Measurements from ENCODE around the gene TMEM167B. TPM values are rescaled to one million over a fixed set of nuclear protein-coding genes. Genes with fewer than 3 reads are reported as not detected.

TMEM167B gene
- total RNA-seq, 2 experiments from 2014 or later: 31.9 to 32.6 TPM

DNA sequence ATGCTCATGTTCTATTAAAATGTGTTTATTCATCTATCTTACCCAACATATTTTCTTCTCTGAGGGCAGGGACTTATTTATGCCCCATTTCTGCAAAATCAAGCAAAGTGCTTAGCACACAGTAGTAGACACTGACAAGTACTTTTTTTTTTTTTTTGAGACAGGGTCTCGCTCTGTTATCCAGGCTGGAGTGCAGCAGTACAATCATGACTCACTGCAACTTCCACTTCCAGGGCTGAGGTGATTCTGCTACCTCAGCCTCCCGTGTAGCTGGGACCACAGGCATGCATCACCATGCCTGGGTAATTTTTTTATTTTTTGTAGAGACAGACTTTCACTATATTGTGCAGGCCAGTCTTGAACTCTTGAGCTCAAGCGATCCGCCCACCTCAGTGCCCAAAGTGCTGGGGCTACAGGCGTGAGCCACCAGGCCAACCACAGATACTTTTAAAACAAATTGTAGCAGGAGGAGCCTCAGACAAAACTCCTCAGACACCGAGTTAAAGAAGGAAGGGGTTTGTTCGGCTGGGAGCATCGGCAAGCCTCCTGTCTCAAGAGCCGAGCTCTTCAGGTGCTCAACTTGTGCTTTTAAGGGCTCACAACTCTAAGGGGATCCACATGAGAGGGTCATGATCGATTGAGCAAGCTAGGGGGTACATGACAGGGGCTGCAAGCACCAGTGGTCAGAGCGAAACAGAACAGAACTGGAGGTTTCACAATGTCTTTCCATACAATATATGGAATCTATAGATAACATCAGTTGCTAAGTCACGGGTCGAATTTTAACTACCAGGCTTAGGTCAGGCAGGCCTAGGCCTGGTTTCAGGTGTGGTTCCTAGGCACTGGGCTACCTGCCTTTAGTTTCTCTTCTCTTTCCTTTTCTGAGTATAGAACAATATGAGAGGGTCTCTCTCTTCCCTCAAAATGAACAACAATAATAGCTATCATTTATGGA, 5.7 kb upstream of the TMEM167B start:
- no peak for DNase-seq
- no peaks in the 10 kb centered on the region for H3K36me3 Mint-ChIP-seq
- ChIA-PET CTCF (interaction anchor here (0.6 to 1.0 kb wide), 2 partner anchors 9 to 84 kb away, joined by 3 read pairs; partner anchors contain the start of gene TAF13), POLR2A (interaction anchor here (1.2 kb wide), 1 partner anchor 9 kb away, joined by 3 read pairs; the partner anchor contains the start of gene TAF13)
- H3K4me3 Mint-ChIP-seq: no peak overlapping the region
- H3K4me1 Mint-ChIP-seq (ENCODE audit: low read depth): no peaks in the 10 kb centered on the region
- H3K9me3 Mint-ChIP-seq: no peaks in the 10 kb centered on the region
- intact Hi-C loops (cut with micrococcal nuclease): no loop called here
- H3K27me3 Mint-ChIP-seq: no peaks in the 10 kb centered on the region
- H3K27ac Mint-ChIP-seq: no peak overlapping the region

DNA sequence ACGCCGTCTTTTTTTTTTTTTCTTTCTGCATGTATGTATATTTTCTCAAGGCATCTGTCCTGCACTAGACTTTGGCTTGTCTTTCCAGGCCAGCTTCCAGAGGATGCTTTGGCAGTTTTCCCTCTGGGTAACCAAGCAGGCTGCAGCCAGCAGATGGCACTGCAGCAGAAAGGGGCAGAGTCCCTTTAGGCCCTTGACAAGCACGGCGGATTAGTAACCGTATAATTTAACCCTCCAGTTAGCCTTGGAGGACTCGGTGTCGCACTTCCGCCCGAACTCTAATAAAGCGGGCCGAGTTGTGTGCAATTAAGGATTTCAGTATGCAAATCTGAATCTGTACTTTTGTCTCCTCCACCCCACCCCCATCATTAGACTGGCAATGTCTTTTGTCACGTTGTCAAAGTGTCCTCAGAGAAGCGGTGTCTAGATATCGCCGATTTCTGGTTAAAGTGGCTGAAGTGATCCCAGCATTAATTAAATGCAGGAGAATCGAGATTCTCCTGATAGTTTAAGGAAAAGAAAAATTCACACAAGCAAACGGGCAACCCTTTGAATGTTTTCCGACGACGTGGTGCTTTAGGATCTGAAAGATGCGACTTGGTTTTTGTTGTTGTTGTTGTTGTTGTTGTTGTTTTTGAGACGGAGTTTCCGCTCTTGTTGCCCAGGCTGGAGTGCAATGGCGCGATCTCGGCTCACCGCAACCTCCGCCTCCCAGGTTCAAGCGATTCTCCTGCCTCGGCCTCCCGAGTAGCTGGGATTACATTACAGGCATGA, 1.1 kb upstream of the TMEM167B start:
- CTCF ChIA-PET: interaction anchor here (0.6 to 3.0 kb wide), 3 partner anchors 11 to 25 kb away, joined by 3 to 46 read pairs (median 10); partner anchors contain the start of gene TAF13
- H3K4me1 Mint-ChIP-seq (ENCODE audit: low read depth): peaks cover 22% of the 10 kb centered on the region
- H3K4me3 Mint-ChIP-seq: peak overlapping the region; percentile 88
- peak overlapping the region; percentile 92 for H3K27ac Mint-ChIP-seq
- POLR2A ChIA-PET: interaction anchor here (1.5 to 2.8 kb wide), 3 partner anchors 11 to 48 kb away, joined by 6 to 55 read pairs (median 7); partner anchors contain the start of genes TAF13 and WDR47
- peak; percentile 49 for DNase-seq
- H3K9me3 Mint-ChIP-seq: no peaks in the 10 kb centered on the region
- peaks cover 12% of the 10 kb centered on the region for H3K36me3 Mint-ChIP-seq
- intact Hi-C loops (cut with micrococcal nuclease): loop anchor here (1.0 to 2.0 kb wide), 3 partner anchors 13 to 127 kb away; partner anchors contain the start of genes CLCC1, TAF13 and WDR47
- H3K27me3 Mint-ChIP-seq: no peaks in the 10 kb centered on the region

DNA sequence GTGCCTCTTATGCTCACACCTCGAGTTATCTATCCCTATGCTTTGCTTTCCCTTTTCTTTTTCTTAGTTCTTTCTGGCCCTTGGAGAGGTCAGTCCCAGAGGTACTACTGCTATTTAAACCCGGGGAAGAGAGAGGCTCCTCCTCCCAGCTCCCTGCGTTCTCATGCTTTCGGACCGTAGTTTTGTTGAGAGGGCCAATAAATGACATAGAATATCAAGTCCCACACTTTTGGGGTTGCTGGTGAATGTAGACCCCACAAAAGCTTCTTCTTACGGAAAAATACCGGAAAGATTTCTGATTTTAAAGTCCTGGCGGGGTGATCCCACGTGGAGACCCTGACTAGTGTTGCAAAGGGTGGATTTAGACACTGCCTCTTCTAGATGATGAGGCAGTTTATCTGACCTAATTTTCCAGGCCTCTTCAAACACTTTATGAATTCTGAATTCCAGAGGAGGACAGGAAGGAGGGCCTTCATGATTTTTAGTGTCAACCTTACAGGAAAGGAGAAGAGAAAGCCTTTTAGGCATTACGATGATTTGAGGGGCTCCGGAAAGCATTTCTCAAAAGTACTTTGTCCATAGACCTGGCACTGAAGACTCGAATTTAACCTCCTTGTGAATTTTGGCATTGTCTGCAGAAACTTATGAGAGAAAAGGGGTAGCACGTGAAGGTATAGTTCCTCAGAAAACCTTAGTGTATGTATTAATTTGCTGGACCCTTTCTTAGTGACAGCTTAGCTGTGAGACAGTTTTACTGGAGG, 694 bp downstream of the TMEM167B start:
- intact Hi-C loops (cut with micrococcal nuclease): loop anchor here (1.0 to 2.0 kb wide), 4 partner anchors 9 to 128 kb away; partner anchors contain the start of genes CLCC1 and WDR47
- ChIA-PET CTCF (interaction anchor here (0.8 to 3.0 kb wide), 7 partner anchors 9 to 173 kb away, joined by 3 to 46 read pairs (median 6); partner anchors contain the start of gene TAF13), POLR2A (interaction anchor here (0.7 to 2.8 kb wide), 10 partner anchors 9 to 399 kb away, joined by 3 to 55 read pairs (median 4); partner anchors contain the start of genes ELAPOR1, PRPF38B, SARS1 and TAF13)
- Mint-ChIP-seq H3K4me1 (ENCODE audit: low read depth) (peaks cover 32% of the 10 kb centered on the region), H3K36me3 (peaks cover 19% of the 10 kb centered on the region), H3K4me3 (peak overlapping the region; percentile 88), H3K9me3 (no peaks in the 10 kb centered on the region), H3K27ac (peak overlapping the region; percentile 92), H3K27me3 (no peaks in the 10 kb centered on the region)
- DNase-seq: peak; percentile 41

DNA sequence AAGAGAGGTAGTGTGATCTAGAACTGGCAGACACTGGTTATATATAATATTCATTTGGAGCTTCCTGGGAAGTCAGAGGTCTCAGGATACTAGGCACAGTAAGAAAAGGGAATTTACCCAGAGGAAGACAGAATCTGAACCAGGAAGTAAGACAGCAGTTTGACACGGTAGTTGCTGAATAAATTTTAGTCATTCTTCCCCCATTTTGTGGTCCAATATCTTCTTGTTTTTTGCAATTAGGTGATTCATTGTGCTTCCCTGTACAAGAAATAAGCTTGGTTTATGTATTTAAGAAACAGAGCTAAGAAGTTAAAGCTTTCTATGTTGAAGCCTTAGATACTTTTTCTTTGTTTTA, 1.3 kb downstream of the TMEM167B start:
- H3K27me3 Mint-ChIP-seq: no peaks in the 10 kb centered on the region
- H3K4me1 Mint-ChIP-seq (ENCODE audit: low read depth): peaks cover 32% of the 10 kb centered on the region
- POLR2A ChIA-PET: interaction anchor here (0.7 to 2.8 kb wide), 9 partner anchors 8 to 400 kb away, joined by 3 to 55 read pairs (median 4); partner anchors contain the start of genes ELAPOR1, PRPF38B, SARS1 and TAF13
- DNase-seq: no peak
- H3K4me3 Mint-ChIP-seq: peak overlapping the region; percentile 88
- CTCF ChIA-PET: interaction anchor here (0.6 to 3.0 kb wide), 7 partner anchors 8 to 185 kb away, joined by 3 to 46 read pairs (median 4); partner anchors contain the start of gene TAF13
- no peaks in the 10 kb centered on the region for H3K9me3 Mint-ChIP-seq
- peak overlapping the region; percentile 92 for H3K27ac Mint-ChIP-seq
- intact Hi-C loops (cut with micrococcal nuclease): loop anchor here (1.0 to 2.0 kb wide), 4 partner anchors 8 to 129 kb away; partner anchors contain the start of genes CLCC1 and WDR47
- H3K36me3 Mint-ChIP-seq: peaks cover 19% of the 10 kb centered on the region

DNA sequence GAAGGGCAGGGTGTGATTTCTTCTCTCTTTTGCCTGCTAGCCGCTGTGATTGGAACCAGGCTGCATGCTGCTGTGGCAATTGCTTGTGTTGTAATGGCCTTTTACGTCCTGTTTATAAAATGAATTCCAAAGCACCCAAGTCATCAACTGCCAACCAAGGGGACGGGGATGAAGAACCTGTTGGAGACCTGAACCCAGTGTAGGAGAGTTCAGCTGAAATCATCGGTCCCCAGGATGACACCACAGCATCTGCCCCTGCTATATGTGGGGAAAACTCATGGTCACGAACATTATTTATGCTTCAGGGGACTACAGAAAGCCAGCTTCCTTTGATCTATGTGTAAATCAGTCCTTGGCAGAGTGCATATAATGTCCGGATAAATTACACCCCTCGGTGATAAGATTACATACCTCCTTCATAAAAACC, 3.8 kb downstream of the TMEM167B start:
- CTCF ChIA-PET: no interaction called here
- Mint-ChIP-seq H3K36me3 (peaks cover 19% of the 10 kb centered on the region), H3K27ac (no peak overlapping the region), H3K4me3 (no peak overlapping the region), H3K4me1 (ENCODE audit: low read depth) (peaks cover 34% of the 10 kb centered on the region), H3K9me3 (no peaks in the 10 kb centered on the region), H3K27me3 (no peaks in the 10 kb centered on the region)
- intact Hi-C loops (cut with micrococcal nuclease): no loop called here
- POLR2A ChIA-PET: no interaction called here
- no peak for DNase-seq

DNA sequence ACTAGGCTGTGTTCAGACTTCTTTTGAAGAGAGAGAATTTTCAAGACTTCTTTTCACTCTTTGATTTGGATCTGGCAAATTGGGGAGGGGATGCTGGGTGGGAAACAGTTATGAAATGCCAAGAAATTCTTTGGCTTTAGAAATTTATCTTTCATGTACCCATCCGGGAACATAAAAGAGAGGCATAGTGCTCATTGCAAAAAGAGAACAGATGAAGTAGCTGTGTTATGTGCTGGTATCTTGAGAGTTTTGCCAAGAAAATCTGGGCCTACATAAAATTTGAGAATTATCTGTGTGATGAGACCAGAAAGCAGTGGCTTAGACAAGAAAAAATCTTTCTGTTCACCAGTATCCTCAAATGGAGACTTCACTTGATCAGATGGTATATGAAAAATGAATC, 4.3 kb downstream of the TMEM167B start:
- DNase-seq: no peak
- ChIA-PET CTCF (no interaction called here), POLR2A (no interaction called here)
- no peak overlapping the region for H3K4me3 Mint-ChIP-seq
- H3K9me3 Mint-ChIP-seq: no peaks in the 10 kb centered on the region
- intact Hi-C loops (cut with micrococcal nuclease): no loop called here
- H3K4me1 Mint-ChIP-seq (ENCODE audit: low read depth): peaks cover 36% of the 10 kb centered on the region
- peaks cover under 1% of the 10 kb centered on the region for H3K27me3 Mint-ChIP-seq
- H3K36me3 Mint-ChIP-seq: peaks cover 19% of the 10 kb centered on the region
- H3K27ac Mint-ChIP-seq: no peak overlapping the region

DNA sequence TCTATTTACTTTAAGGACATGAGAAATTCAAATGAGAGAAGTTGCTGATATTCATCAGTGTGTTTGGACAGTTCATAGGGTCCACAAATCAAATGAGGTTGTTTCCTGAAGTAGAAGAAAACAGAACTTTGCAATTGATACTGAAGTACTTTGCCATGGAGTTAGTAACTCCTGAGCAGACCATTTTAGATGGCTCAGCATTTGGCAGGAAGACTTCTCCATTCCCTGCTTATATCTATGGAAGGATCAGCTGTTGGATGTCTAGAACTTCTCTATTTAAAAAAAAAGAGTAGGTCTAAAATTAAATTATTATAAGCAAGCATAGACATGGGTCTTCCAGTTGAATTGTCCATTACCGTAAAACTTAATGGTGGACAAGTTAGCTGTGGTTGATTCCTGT, 5.1 kb downstream of the TMEM167B start:
- intact Hi-C loops (cut with micrococcal nuclease): no loop called here
- peaks cover 3% of the 10 kb centered on the region for H3K27me3 Mint-ChIP-seq
- H3K36me3 Mint-ChIP-seq: peaks cover 21% of the 10 kb centered on the region
- ChIA-PET CTCF (interaction anchor here (1.1 kb wide), 1 partner anchor 17 kb away, joined by 5 read pairs; a partner anchor contains a TSS), POLR2A (no interaction called here)
- no peak for DNase-seq
- no peaks in the 10 kb centered on the region for H3K9me3 Mint-ChIP-seq
- H3K27ac Mint-ChIP-seq: no peak overlapping the region
- H3K4me1 Mint-ChIP-seq (ENCODE audit: low read depth): peaks cover 36% of the 10 kb centered on the region
- no peak overlapping the region for H3K4me3 Mint-ChIP-seq

DNA sequence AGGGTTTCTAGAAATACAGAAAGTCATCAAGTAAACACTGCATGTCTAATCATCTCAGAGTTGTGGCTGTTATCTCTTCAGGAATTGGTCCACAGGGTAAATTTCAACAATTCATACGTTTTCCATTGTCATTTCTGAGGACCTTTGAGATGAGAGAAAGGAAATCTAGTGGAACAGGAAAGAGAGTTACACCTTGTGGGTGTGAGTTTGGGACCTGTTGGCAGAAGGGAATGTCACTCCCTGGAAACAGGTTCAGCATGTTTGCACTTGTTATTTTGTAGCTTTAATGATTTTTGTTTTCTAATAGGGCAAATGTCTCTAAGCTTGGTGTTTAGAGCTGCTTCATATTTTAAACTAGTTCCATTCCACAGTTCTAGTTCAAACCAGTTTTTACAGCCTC, 5.6 kb downstream of the TMEM167B start:
- no peak overlapping the region for H3K27ac Mint-ChIP-seq
- CTCF ChIA-PET: interaction anchor here (1.1 kb wide), 1 partner anchor 16 kb away, joined by 5 read pairs; a partner anchor contains a TSS
- DNase-seq: no peak
- H3K4me3 Mint-ChIP-seq: no peak overlapping the region
- H3K9me3 Mint-ChIP-seq: no peaks in the 10 kb centered on the region
- POLR2A ChIA-PET: no interaction called here
- H3K36me3 Mint-ChIP-seq: peaks cover 23% of the 10 kb centered on the region
- H3K27me3 Mint-ChIP-seq: peaks cover 3% of the 10 kb centered on the region
- intact Hi-C loops (cut with micrococcal nuclease): no loop called here
- peaks cover 36% of the 10 kb centered on the region for H3K4me1 Mint-ChIP-seq (ENCODE audit: low read depth)

DNA sequence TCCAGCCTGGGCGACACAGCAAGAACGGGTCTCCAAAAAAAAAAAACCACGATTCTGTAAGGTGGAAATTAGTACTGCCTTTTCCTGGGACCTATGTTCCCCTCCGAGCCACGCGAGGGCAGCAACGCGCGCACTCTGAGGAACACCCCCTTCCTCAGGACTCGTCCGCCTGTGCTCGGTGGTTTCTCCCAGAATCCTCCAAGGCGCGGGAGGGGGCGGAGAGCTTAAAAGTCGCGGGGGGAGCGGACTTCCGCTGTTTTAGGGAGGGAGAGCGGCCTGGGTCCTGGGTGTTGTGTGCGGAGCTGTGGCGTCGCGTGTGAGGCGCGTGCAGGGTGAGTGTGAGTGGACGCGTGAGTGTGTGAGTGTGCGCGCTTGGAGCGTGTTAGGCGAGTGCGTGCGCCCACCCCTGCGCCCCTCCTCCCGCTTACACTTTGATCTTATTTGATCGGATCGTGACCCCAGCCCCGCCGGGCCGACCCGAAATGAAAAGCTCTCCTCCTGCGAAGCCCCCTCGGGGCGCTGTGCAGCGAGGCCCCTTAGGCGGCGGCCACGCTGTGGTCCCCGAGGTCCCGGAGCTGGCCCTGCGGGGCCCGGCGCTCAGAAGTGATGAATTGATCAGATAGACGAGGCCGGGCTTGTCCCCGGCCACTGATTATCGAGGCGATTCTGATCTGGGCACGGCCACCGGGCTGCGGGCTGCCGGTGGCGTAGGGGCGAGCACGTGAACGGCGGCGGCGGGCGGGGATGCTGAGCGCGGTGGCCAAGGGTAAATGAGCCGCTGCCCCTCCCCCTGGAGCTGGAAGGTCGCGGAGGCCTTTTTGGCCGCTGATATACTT, 9.6 kb downstream of the TMEM167B start:
- Mint-ChIP-seq H3K36me3 (peaks cover 10% of the 10 kb centered on the region), H3K4me1 (ENCODE audit: low read depth) (peaks cover 14% of the 10 kb centered on the region), H3K9me3 (no peaks in the 10 kb centered on the region), H3K27me3 (peaks cover 3% of the 10 kb centered on the region), H3K4me3 (peak overlapping the region; percentile 98), H3K27ac (peak overlapping the region; percentile 99)
- CTCF ChIA-PET: interaction anchor here (0.6 to 3.3 kb wide), 28 partner anchors 8 to 456 kb away, joined by 3 to 80 read pairs (median 4); partner anchors contain the start of genes ELAPOR1, GNAI3, PSRC1 and SARS1
- intact Hi-C loops (cut with micrococcal nuclease): loop anchor here (1.0 to 5.0 kb wide), 7 partner anchors 9 to 392 kb away; partner anchors contain the start of genes CYB561D1, ELAPOR1, PSMA5 and WDR47
- POLR2A ChIA-PET: interaction anchor here (0.6 to 2.9 kb wide), 18 partner anchors 9 to 408 kb away, joined by 3 to 55 read pairs (median 4); partner anchors contain the start of genes CLCC1, ELAPOR1, PRPF38B and PSRC1
- peak; percentile 98 for DNase-seq

Measured in activated CD4-positive, alpha-beta memory T cell treated with anti-CD3 and anti-CD28 coated beads for 36 hours (primary cell).